Measurements from ENCODE around the gene PTPRD.
"Not testable (repeated sequence)": the region's sequence is repeated elsewhere in the genome, so short reads cannot be mapped to it uniquely, and the experiment has no call there.

The PTPRD gene

DNA sequence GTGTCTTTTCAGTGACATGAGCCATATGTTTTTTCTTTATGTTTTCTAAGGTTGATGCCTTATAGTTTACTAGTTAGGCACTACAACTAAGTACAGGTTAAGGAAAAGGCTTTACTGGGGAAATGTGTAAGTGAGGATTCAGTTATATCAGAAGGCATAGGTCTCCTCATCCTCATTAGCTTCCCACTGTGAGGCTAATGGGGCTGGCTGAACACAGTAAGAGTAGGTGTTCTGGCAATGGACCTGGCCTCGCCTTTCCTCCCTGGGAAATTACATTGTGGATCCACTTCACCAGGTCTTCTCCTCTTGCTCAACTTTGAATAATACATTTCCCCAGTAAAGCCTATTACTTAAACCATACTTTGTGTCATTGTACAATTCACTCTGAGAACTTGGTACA, 225.5 kb downstream of the PTPRD start:
- H3K9ac ChIP-seq (ENCODE audit: insufficient read length) = no peak overlapping the region
- no peak for DNase-seq (ENCODE audit: low read depth, low spot score)
- TF ChIP-seq FOXP2 (optimal IDR thresholded peaks at IDR 0.05; ENCODE audit: control extremely low read depth, extremely low read length, insufficient read depth) = no peak
- TF ChIP-seq POLR2AphosphoS5 (IDR thresholded peaks at IDR 0.05; ENCODE audit: borderline replicate concordance, low read depth, low read length) = no peak
- no peak for TF ChIP-seq EZH2 (IDR thresholded peaks at IDR 0.05)
- H3K36me3 ChIP-seq (ENCODE audit: insufficient read depth, low read length) = no peaks in the 10 kb centered on the region
- no peaks in the 10 kb centered on the region for H3K9me3 ChIP-seq (ENCODE audit: low read depth, low read length)
- H3K27ac ChIP-seq = no peak overlapping the region
- H3K4me3 ChIP-seq = no peak overlapping the region

GRCh38 chr9:10371824-10372223, 241.0 kb downstream of the PTPRD start:
- Histone ChIP-seq H3K9ac (ENCODE audit: insufficient read length) (no peak overlapping the region), H3K36me3 (ENCODE audit: insufficient read depth, low read length) (no peaks in the 10 kb centered on the region), H3K4me3 (no peak overlapping the region), H3K27ac (no peak overlapping the region), H3K9me3 (ENCODE audit: low read depth, low read length) (no peaks in the 10 kb centered on the region)
- DNase-seq (ENCODE audit: low read depth, low spot score) = no peak
- TF ChIP-seq EZH2 (IDR thresholded peaks at IDR 0.05) = no peak
- TF ChIP-seq FOXP2 (optimal IDR thresholded peaks at IDR 0.05; ENCODE audit: control extremely low read depth, extremely low read length, insufficient read depth) = no peak
- TF ChIP-seq POLR2AphosphoS5 (IDR thresholded peaks at IDR 0.05; ENCODE audit: borderline replicate concordance, low read depth, low read length) = no peak

DNA sequence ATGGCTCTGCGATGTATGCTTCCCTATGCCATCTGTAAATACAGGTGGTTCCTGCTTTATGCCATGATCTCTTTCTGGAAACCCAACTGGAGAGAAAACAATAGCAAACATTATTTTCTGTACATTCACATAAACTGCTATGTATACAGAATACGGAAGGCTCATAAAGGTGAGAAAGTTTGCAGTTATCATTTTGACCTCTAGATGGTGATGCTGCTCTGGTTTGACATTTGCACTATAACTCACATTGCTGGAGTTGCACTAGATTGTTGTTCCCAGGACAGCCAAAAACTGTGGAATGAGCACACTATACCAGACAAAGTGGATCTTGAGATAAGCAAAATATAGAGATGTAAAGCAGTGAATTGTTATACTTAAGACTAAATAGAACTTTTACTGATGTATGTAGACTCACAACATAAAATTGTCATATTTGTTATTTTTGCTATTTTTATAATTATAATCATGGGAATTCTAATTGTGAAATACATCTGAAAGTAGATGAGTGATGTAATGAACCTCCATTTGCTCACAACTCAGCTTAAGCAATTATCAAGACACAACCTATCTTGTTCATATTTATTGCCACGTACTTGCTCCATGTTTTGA, 246.5 kb downstream of the PTPRD start:
- no peak for TF ChIP-seq FOXP2 (optimal IDR thresholded peaks at IDR 0.05; ENCODE audit: control extremely low read depth, extremely low read length, insufficient read depth)
- no peak for TF ChIP-seq POLR2AphosphoS5 (IDR thresholded peaks at IDR 0.05; ENCODE audit: borderline replicate concordance, low read depth, low read length)
- TF ChIP-seq EZH2 (IDR thresholded peaks at IDR 0.05) = no peak
- Histone ChIP-seq H3K4me3 (no peak overlapping the region), H3K9me3 (ENCODE audit: low read depth, low read length) (no peaks in the 10 kb centered on the region), H3K9ac (ENCODE audit: insufficient read length) (no peak overlapping the region), H3K27ac (no peak overlapping the region), H3K36me3 (ENCODE audit: insufficient read depth, low read length) (no peaks in the 10 kb centered on the region)
- DNase-seq (ENCODE audit: low read depth, low spot score) = peak; percentile 78

DNA sequence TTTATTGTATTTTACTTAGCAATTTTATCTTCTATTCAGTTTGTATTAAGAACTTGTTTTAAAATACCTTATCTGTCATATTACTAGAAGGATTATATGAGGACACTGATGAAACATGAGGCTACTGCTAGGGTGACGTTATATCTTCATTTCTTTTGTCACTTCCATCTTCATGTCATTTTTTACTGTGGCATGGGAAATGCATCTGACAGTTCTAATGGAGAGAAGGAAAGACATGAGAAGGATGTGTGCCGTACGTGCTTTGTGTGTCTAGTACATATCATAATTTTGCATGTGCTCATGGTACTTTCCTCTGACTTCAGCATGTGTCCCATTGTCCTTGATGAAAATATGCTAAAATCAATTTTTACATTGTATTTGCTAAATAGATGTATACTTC, 258.2 kb downstream of the PTPRD start:
- TF ChIP-seq FOXP2 (optimal IDR thresholded peaks at IDR 0.05; ENCODE audit: control extremely low read depth, extremely low read length, insufficient read depth) = no peak
- no peak for TF ChIP-seq POLR2AphosphoS5 (IDR thresholded peaks at IDR 0.05; ENCODE audit: borderline replicate concordance, low read depth, low read length)
- TF ChIP-seq EZH2 (IDR thresholded peaks at IDR 0.05) = no peak
- no peaks in the 10 kb centered on the region for H3K36me3 ChIP-seq (ENCODE audit: insufficient read depth, low read length)
- no peak overlapping the region for H3K4me3 ChIP-seq

DNA sequence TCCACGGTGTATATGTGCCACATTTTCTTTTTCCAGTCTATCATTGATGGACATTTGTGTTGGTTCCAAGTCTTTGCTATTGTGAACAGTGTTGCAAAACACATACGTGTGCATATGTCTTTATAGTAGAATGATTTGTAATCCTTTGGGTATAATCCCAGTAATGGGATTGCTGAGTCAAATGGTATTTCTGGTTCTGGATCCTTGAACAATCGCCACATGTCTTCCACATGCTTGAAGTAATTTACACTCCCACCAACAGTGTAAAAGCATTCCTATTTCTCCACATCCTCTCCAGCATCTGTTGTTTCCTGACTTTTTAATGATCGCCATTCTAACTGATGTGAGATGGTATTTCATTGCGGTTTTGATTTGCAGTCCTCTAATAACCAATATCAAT, 267.2 kb downstream of the PTPRD start:
- H3K9ac ChIP-seq (ENCODE audit: insufficient read length) = not testable (repeated sequence)

More for the DNA sequence above, 258.2 kb downstream of the PTPRD start:
- no peak for DNase-seq (ENCODE audit: low read depth, low spot score)
- no peak overlapping the region for H3K27ac ChIP-seq
- no peak overlapping the region for H3K9ac ChIP-seq (ENCODE audit: insufficient read length)
- no peaks in the 10 kb centered on the region for H3K9me3 ChIP-seq (ENCODE audit: low read depth, low read length)

DNA sequence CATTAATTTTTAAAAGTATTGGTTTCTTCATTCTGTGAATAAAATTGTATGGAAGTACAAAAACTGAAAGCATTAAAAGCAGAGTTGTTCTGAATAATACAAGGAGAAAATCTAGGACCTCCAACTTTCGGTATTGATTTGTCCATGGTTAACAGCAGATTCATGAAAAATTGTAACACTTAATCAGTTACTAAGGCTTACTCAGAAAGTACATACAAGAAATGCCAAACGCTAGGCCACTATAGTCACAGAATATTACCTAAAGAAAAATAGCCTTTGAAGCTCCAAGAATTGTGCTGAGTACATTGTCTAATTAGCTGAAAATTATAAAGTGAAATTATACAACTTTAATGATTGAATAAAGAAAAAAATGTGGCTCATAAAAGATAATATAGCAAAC, 271.7 kb downstream of the PTPRD start:
- no peaks in the 10 kb centered on the region for H3K9me3 ChIP-seq (ENCODE audit: low read depth, low read length)
- TF ChIP-seq POLR2AphosphoS5 (IDR thresholded peaks at IDR 0.05; ENCODE audit: borderline replicate concordance, low read depth, low read length) (no peak), FOXP2 (optimal IDR thresholded peaks at IDR 0.05; ENCODE audit: control extremely low read depth, extremely low read length, insufficient read depth) (no peak), EZH2 (IDR thresholded peaks at IDR 0.05) (no peak)

More for the DNA sequence above, 267.2 kb downstream of the PTPRD start:
- H3K36me3 ChIP-seq (ENCODE audit: insufficient read depth, low read length); H3K4me3 ChIP-seq; H3K9me3 ChIP-seq (ENCODE audit: low read depth, low read length); DNase-seq (ENCODE audit: low read depth, low spot score); H3K27ac ChIP-seq: not testable (repeated sequence)

GRCh38 chr9:10339152-10339551, 273.6 kb downstream of the PTPRD start:
- Histone ChIP-seq H3K27ac (no peak overlapping the region), H3K9me3 (ENCODE audit: low read depth, low read length) (0 out of 2 replicates have a peak, but pooled peaks cover 2% of the 10 kb centered on the region), H3K9ac (ENCODE audit: insufficient read length) (no peak overlapping the region), H3K36me3 (ENCODE audit: insufficient read depth, low read length) (no peaks in the 10 kb centered on the region), H3K4me3 (no peak overlapping the region)
- TF ChIP-seq EZH2 (IDR thresholded peaks at IDR 0.05) = no peak
- TF ChIP-seq FOXP2 (optimal IDR thresholded peaks at IDR 0.05; ENCODE audit: control extremely low read depth, extremely low read length, insufficient read depth) = no peak
- no peak for TF ChIP-seq POLR2AphosphoS5 (IDR thresholded peaks at IDR 0.05; ENCODE audit: borderline replicate concordance, low read depth, low read length)
- DNase-seq (ENCODE audit: low read depth, low spot score) = no peak

More for the DNA sequence above, 271.7 kb downstream of the PTPRD start:
- Histone ChIP-seq H3K27ac (no peak overlapping the region), H3K4me3 (no peak overlapping the region), H3K36me3 (ENCODE audit: insufficient read depth, low read length) (no peaks in the 10 kb centered on the region), H3K9ac (ENCODE audit: insufficient read length) (no peak overlapping the region)
- DNase-seq (ENCODE audit: low read depth, low spot score) = no peak

DNA sequence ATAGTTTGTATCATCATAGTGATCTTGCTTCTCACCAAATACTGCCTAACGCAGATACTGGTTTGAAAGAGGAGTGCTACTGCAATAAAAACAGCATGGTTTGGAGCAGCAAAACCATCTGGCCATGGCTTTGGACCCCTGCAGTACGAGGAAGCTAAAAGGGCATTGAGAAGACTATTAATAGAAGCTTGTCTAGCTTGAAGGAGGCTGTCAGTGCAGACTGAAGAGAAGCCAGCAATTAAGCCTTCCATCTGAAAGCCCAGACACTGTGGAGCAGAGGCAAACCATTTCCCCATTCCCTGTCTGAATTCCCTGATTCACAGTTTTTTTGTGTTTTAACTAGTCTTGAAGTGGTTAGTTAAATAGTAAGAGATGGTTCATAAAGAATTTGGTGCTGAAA, 281.6 kb downstream of the PTPRD start:
- 0 out of 2 replicates have a peak, but pooled peaks cover 2% of the 10 kb centered on the region for H3K9me3 ChIP-seq (ENCODE audit: low read depth, low read length)
- TF ChIP-seq EZH2 (IDR thresholded peaks at IDR 0.05) (no peak), FOXP2 (optimal IDR thresholded peaks at IDR 0.05; ENCODE audit: control extremely low read depth, extremely low read length, insufficient read depth) (no peak), POLR2AphosphoS5 (IDR thresholded peaks at IDR 0.05; ENCODE audit: borderline replicate concordance, low read depth, low read length) (no peak)
- no peaks in the 10 kb centered on the region for H3K36me3 ChIP-seq (ENCODE audit: insufficient read depth, low read length)
- H3K27ac ChIP-seq = no peak overlapping the region
- no peak overlapping the region for H3K4me3 ChIP-seq
- no peak overlapping the region for H3K9ac ChIP-seq (ENCODE audit: insufficient read length)
- no peak for DNase-seq (ENCODE audit: low read depth, low spot score)

DNA sequence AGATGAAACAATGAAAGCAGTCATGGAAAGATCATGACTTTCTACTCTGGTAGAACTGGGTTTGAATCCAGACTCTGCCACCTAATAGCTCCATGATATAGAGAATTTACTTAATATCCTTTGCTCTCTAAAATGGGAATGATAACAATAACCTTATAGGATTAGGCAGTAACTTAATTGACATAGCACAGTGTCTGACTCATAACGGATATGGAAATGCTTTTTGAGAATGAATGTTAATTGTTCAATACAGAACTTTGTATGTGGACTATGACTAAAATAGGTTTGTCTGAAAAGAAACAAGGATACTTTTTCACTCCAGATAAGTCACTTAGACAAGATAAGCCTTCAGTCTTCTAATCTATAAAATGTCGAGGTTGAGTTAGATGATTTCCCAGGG, 330.7 kb downstream of the PTPRD start:
- no peak overlapping the region for H3K27ac ChIP-seq

More for the DNA sequence above, 330.7 kb downstream of the PTPRD start:
- no peaks in the 10 kb centered on the region for H3K9me3 ChIP-seq (ENCODE audit: low read depth, low read length)
- H3K4me3 ChIP-seq = no peak overlapping the region
- DNase-seq (ENCODE audit: low read depth, low spot score) = no peak
- H3K36me3 ChIP-seq (ENCODE audit: insufficient read depth, low read length) = no peaks in the 10 kb centered on the region
- TF ChIP-seq EZH2 (IDR thresholded peaks at IDR 0.05) (no peak), FOXP2 (optimal IDR thresholded peaks at IDR 0.05; ENCODE audit: control extremely low read depth, extremely low read length, insufficient read depth) (no peak), POLR2AphosphoS5 (IDR thresholded peaks at IDR 0.05; ENCODE audit: borderline replicate concordance, low read depth, low read length) (no peak)
- H3K9ac ChIP-seq (ENCODE audit: insufficient read length) = no peak overlapping the region
